Gastroesophageal sphincter (tissue), 3 donors: ENCODE results near the gene SENP7.

ENCODE experiments used
- POLR2A ChIP-seq, 2 donors: fragments of 450-650 bp; IDR thresholded peaks; one replicate each; pipeline ENCODE4 v1.6.1; 2017; ENCODE audit warnings: antibody characterized with exemption in 2 of 2, mild to moderate bottlenecking in 2 of 2, moderate library complexity in 1 of 2
- POLR2AphosphoS5 ChIP-seq: sonication (generic); formaldehyde crosslinking; IDR thresholded peaks from one replicate; pipeline ENCODE4 v1.6.1; 2017; ENCODE audit warnings: antibody characterized with exemption
- TF ChIP-seq, protein P1 (sequence below), 4 experiments: fragments of 200-600 bp in 2 of 4; fragments of 450-650 bp in 2 of 4; sonication (generic) in 1 of 4; IDR thresholded peaks; one replicate each; pipeline ENCODE4 v1.5.1; 2017 to 2019; ENCODE audit warnings: antibody characterized with exemption in 4 of 4, mild to moderate bottlenecking in 2 of 4, moderate library complexity in 2 of 4

DNA sequence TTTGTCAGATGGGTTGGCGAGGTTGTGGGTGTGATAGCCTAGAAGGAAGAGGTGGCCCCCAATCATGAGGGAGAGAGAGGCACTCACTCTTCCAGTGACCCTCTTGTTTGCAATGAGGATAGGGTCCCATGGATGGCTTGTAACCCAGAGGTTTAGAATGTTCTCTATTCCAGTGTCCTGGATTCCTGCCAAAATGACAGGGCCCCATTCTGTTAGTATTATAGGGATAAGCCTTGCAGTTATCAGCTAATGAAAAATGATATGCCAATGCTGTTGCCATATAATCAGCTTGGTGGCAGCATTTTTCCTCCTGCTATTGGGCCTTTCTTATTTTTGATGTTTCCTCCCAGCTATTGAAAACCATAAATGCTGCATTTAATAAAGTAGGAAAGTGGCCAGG lies 23.3 kb upstream of the SENP7 start:
- TF ChIP-seq POLR2A (IDR thresholded peaks at IDR 0.05) (no peak), POLR2AphosphoS5 (no peak)
- TF ChIP-seq, protein P1, sequence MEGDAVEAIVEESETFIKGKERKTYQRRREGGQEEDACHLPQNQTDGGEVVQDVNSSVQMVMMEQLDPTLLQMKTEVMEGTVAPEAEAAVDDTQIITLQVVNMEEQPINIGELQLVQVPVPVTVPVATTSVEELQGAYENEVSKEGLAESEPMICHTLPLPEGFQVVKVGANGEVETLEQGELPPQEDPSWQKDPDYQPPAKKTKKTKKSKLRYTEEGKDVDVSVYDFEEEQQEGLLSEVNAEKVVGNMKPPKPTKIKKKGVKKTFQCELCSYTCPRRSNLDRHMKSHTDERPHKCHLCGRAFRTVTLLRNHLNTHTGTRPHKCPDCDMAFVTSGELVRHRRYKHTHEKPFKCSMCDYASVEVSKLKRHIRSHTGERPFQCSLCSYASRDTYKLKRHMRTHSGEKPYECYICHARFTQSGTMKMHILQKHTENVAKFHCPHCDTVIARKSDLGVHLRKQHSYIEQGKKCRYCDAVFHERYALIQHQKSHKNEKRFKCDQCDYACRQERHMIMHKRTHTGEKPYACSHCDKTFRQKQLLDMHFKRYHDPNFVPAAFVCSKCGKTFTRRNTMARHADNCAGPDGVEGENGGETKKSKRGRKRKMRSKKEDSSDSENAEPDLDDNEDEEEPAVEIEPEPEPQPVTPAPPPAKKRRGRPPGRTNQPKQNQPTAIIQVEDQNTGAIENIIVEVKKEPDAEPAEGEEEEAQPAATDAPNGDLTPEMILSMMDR (IDR thresholded peaks at IDR 0.05), result no peak
